Stimulated activated CD4-positive, alpha-beta T cell treated with anti-CD3 and anti-CD28 coated beads, Interleukin-1b, Interleukin-23, amount 100 ng/mL, for 4 hours (primary cell): ENCODE data around the gene ABL2.
"Not testable (repeated sequence)": the region's sequence is repeated elsewhere in the genome, so short reads cannot be mapped to it uniquely, and the experiment has no call there.

ENCODE experiments used
- DNase-seq, 2 donors: peaks; one replicate each; pipeline ENCODE4 v3.0.0-alpha.2; 2020; ENCODE audit warnings: low read depth in 2 of 2

ABL2 gene

GRCh38 chr1:179229214-179230140 lies at the start of gene ABL2:
Gene ABL2, minus strand, starts transcription at chr1:179229677. Its CDS starts 280 bp downstream, at chr1:179229397.
- peak; percentile 45 to 56 for DNase-seq

- DNase-seq, result no peak
These were observed 49.4 kb upstream of the ABL2 start for GRCh38 chr1:179278920-179279319.

GRCh38 chr1:179274424-179274823 lies 44.9 kb upstream of the ABL2 start:
- DNase-seq, result not testable (repeated sequence)

- DNase-seq, result no peak
These were observed 39.6 kb upstream of the ABL2 start for GRCh38 chr1:179269071-179269470.

- no peak for DNase-seq
These were observed 35.0 kb upstream of the ABL2 start for GRCh38 chr1:179264507-179264906.

- no peak for DNase-seq
These were observed 33.6 kb upstream of the ABL2 start for GRCh38 chr1:179263121-179263520.

GRCh38 chr1:179262183-179262582 lies 32.7 kb upstream of the ABL2 start:
- DNase-seq, result no peak

GRCh38 chr1:179253286-179253972 lies 24.0 kb upstream of the ABL2 start:
- DNase-seq, result no peak

- DNase-seq, result no peak
These were observed 23.1 kb upstream of the ABL2 start for GRCh38 chr1:179252606-179253005.

GRCh38 chr1:179251675-179252074 lies 22.2 kb upstream of the ABL2 start:
- no peak for DNase-seq

- no peak for DNase-seq
These were observed 18.4 kb upstream of the ABL2 start for GRCh38 chr1:179247923-179248322.

GRCh38 chr1:179245426-179245825 lies 15.9 kb upstream of the ABL2 start:
- DNase-seq, result not testable (repeated sequence)

- no peak for DNase-seq
These were observed 12.1 kb upstream of the ABL2 start for GRCh38 chr1:179241530-179242097.

- DNase-seq, result no peak
These were observed 7.7 kb upstream of the ABL2 start for GRCh38 chr1:179237222-179237621.

GRCh38 chr1:179234863-179235262 lies 5.4 kb upstream of the ABL2 start:
- no peak for DNase-seq

- DNase-seq, result no peak
These were observed 2.4 kb upstream of the ABL2 start for GRCh38 chr1:179231923-179232322.

- DNase-seq, result no peak
These were observed 1.2 kb upstream of the ABL2 start for GRCh38 chr1:179230721-179231120.

GRCh38 chr1:179230251-179230650 lies 774 bp upstream of the ABL2 start:
- DNase-seq, result no peak

GRCh38 chr1:179228783-179229213 lies 679 bp downstream of the ABL2 start:
- DNase-seq, result peak; percentile 15 to 21

- no peak for DNase-seq
These were observed 2.7 kb downstream of the ABL2 start for GRCh38 chr1:179226738-179227137.

GRCh38 chr1:179224466-179224865 lies 5.0 kb downstream of the ABL2 start:
- not testable (repeated sequence) for DNase-seq

- not testable (repeated sequence) for DNase-seq
These were observed 8.4 kb downstream of the ABL2 start for GRCh38 chr1:179221121-179221520.
